ENCODE measurements around the gene PBX3.

PBX3 gene

GRCh38 chr9:125924351-125924750, 177.2 kb downstream of the PBX3 start:
- H3K4me3 ChIP-seq (ENCODE audit: low read depth, low read length), result no peak overlapping the region
- DNase-seq (ENCODE audit: low read depth), result no peak
- no peak for TF ChIP-seq CTCF (IDR thresholded peaks at IDR 0.05; ENCODE audit: low read depth, low read length, missing control alignments)

- no peak for DNase-seq (ENCODE audit: low read depth)
- TF ChIP-seq CTCF (IDR thresholded peaks at IDR 0.05; ENCODE audit: low read depth, low read length, missing control alignments), result no peak
- H3K4me3 ChIP-seq (ENCODE audit: low read depth, low read length), result no peak overlapping the region
Measured at GRCh38 chr9:125926936-125927335, 179.8 kb downstream of the PBX3 start.

- no peak for TF ChIP-seq CTCF (IDR thresholded peaks at IDR 0.05; ENCODE audit: low read depth, low read length, missing control alignments)
- H3K4me3 ChIP-seq (ENCODE audit: low read depth, low read length), result no peak overlapping the region
- no peak for DNase-seq (ENCODE audit: low read depth)
Measured at GRCh38 chr9:125929846-125930245, 182.7 kb downstream of the PBX3 start.

GRCh38 chr9:125931211-125931610, 184.0 kb downstream of the PBX3 start:
- DNase-seq (ENCODE audit: low read depth), result no peak
- no peak for TF ChIP-seq CTCF (IDR thresholded peaks at IDR 0.05; ENCODE audit: low read depth, low read length, missing control alignments)
- H3K4me3 ChIP-seq (ENCODE audit: low read depth, low read length), result no peak overlapping the region

GRCh38 chr9:125932012-125932411, 184.8 kb downstream of the PBX3 start:
- DNase-seq (ENCODE audit: low read depth), result no peak

GRCh38 chr9:125932746-125933455, 185.7 kb downstream of the PBX3 start:
- DNase-seq (ENCODE audit: low read depth), result no peak
- H3K4me3 ChIP-seq (ENCODE audit: low read depth, low read length), result no peak overlapping the region
- TF ChIP-seq CTCF (IDR thresholded peaks at IDR 0.05; ENCODE audit: low read depth, low read length, missing control alignments), result no peak

More at GRCh38 chr9:125932012-125932411, 184.8 kb downstream of the PBX3 start:
- TF ChIP-seq CTCF (IDR thresholded peaks at IDR 0.05; ENCODE audit: low read depth, low read length, missing control alignments), result no peak
- H3K4me3 ChIP-seq (ENCODE audit: low read depth, low read length), result no peak overlapping the region

GRCh38 chr9:125942125-125942524, 195.0 kb downstream of the PBX3 start:
- no peak for DNase-seq (ENCODE audit: low read depth)

More at GRCh38 chr9:125942125-125942524, 195.0 kb downstream of the PBX3 start:
- TF ChIP-seq CTCF (IDR thresholded peaks at IDR 0.05; ENCODE audit: low read depth, low read length, missing control alignments), result no peak
- no peak overlapping the region for H3K4me3 ChIP-seq (ENCODE audit: low read depth, low read length)

All from GM12864 (cell line).